Measurements from ENCODE around the gene CARD10. TPM values are rescaled to one million over a fixed set of nuclear protein-coding genes. Genes with fewer than 3 reads are reported as not detected.
A peak's percentile ranks its signal among the peaks of the same experiment; 100 is the strongest.

CARD10 gene
- total RNA-seq, 3 donors from 2014 or later (not counting 1 experiment from before 2014, with no cell fraction given), result 0.09 to 0.16 (median 0.10) TPM

DNA sequence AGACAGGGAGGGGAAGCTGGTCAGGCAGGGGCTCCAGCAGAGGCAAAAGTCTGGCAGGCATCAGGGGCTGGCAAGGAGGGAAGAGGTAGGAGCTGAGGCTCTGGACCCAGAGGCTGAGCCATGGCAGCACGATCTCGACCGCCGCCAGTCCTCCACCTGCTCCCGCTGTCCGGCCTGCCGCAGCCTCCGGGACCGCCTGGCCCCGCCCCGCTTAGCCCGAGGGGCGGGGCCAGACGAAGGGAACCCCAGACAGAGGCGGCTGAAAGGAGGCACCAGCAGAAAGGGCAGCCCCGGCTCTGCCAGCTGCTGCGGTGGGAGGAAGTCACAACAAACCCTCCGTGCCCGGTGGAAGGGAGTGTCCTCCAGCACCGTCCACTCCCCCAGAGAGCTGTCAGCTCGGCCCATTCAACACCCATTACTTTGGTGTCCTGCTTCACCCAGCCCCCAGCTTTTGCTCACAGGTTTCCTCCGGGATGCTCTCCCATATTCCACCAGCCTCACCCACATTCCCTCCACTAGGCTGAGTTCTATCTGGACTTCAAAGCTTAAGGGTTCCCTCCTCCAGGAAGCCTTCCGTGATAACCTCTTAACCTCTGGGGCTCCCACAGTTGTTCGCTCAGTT lies 32.9 kb downstream of the CARD10 start, which contains the start of gene MFNG:
Gene MFNG, minus strand, starts transcription at position 161 of the 622 bp plus-strand sequence. CDS start 207 bp downstream, outside the sequence.
- 2% methylated on average over 24 of the region's 24 CpGs for WGBS (ENCODE audit: insufficient coverage)
- Mint-ChIP-seq H3K9me3 (no peaks in the 10 kb centered on the region), H3K4me3 (peak within 1 kb of the TSS; percentile 94), H3K27ac (peak within 1 kb of the TSS; percentile 95 to 96), H3K4me1 (peaks cover 59 to 78% of the 10 kb centered on the region in 2 donors), H3K27me3 (ENCODE audit: low read depth in 2 of 2) (no peaks in the 10 kb centered on the region), H3K36me3 (no peaks in the 10 kb centered on the region)
- H3K4me1 ChIP-seq (ENCODE audit: control insufficient read depth, insufficient read depth, low read length), result peaks cover 74% of the 10 kb centered on the region
- H3K27ac ChIP-seq (ENCODE audit: low read length), result peak within 1 kb of the TSS; percentile 85
- peak within 1 kb of the TSS; percentile 91 for H3K4me3 ChIP-seq (ENCODE audit: low read length)
- H3K27me3 ChIP-seq (ENCODE audit: control insufficient read depth, insufficient read depth, low read length), result no peaks in the 10 kb centered on the region
- intact Hi-C loops (cut with micrococcal nuclease), result loop anchor here (5.0 to 10.0 kb wide), 3 partner anchors 81 to 712 kb away; partner anchors contain the start of gene IFT27
- no peaks in the 10 kb centered on the region for H3K9me3 ChIP-seq (ENCODE audit: control insufficient read depth, insufficient read depth, low read length)
- DNase-seq (peak; percentile 70 to 85), ATAC-seq (peak; percentile 77 to 85 (median 81))
- TF ChIP-seq, protein P1, sequence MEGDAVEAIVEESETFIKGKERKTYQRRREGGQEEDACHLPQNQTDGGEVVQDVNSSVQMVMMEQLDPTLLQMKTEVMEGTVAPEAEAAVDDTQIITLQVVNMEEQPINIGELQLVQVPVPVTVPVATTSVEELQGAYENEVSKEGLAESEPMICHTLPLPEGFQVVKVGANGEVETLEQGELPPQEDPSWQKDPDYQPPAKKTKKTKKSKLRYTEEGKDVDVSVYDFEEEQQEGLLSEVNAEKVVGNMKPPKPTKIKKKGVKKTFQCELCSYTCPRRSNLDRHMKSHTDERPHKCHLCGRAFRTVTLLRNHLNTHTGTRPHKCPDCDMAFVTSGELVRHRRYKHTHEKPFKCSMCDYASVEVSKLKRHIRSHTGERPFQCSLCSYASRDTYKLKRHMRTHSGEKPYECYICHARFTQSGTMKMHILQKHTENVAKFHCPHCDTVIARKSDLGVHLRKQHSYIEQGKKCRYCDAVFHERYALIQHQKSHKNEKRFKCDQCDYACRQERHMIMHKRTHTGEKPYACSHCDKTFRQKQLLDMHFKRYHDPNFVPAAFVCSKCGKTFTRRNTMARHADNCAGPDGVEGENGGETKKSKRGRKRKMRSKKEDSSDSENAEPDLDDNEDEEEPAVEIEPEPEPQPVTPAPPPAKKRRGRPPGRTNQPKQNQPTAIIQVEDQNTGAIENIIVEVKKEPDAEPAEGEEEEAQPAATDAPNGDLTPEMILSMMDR (IDR thresholded peaks at IDR 0.05), result no peak
- H3K36me3 ChIP-seq (ENCODE audit: control insufficient read depth, insufficient read depth, low read length), result no peaks in the 10 kb centered on the region

DNA sequence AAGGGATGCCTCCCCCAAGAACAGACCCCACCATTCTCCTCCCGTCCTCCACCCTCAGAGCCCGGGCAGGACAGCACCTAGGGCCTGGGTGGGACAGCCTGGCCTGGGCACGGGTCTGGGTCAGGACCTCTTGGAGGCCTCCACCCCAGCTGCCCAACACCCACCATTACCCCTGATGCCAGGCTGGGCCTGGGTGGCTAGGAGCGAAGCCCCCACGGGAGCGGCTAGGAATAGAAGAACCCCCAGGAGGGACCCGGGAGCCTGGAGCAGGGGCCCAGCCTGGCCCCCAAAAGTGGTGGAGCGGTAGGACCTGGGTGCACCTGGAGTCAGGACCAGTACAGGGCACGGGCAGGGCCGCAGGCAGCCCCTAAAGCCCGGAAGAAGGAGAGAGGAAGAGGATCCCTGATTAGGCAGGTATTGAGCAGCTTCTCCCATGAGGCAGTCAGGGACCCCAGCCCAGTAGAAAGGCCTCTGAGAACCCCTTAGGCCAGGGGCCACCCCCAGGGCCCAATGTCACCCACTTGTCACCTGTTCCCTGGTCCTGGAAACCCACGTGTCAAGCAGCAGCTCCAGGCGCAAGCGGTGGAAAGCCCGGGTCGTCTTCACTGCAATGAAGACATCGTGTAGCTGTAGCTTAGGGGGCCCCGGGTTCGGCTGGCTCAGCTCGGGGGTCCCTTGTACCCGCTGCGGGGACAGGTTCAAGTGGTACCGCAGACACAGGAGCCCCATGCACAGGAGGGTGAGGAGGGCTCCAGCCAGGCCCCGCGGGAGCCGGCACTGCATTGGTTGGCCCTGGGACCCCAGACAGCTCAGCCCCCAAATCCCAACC lies 33.6 kb downstream of the CARD10 start:
- ATAC-seq (peak in 2 of 3 donors; percentile 6 to 7), DNase-seq (peak in 1 of 2 donors; percentile 43)
- Histone ChIP-seq H3K27ac (ENCODE audit: low read length) (peak overlapping the region; percentile 85), H3K4me3 (ENCODE audit: low read length) (peak overlapping the region; percentile 91), H3K36me3 (ENCODE audit: control insufficient read depth, insufficient read depth, low read length) (peaks cover 2% of the 10 kb centered on the region), H3K27me3 (ENCODE audit: control insufficient read depth, insufficient read depth, low read length) (no peaks in the 10 kb centered on the region), H3K4me1 (ENCODE audit: control insufficient read depth, insufficient read depth, low read length) (peaks cover 80% of the 10 kb centered on the region), H3K9me3 (ENCODE audit: control insufficient read depth, insufficient read depth, low read length) (no peaks in the 10 kb centered on the region)
- H3K4me3 Mint-ChIP-seq, result peak overlapping the region; percentile 94
- 2% methylated on average over 26 of the region's 26 CpGs for WGBS (ENCODE audit: insufficient coverage)
- H3K27ac Mint-ChIP-seq, result peak overlapping the region; percentile 95 to 96
- intact Hi-C loops (cut with micrococcal nuclease), result loop anchor here (5.0 to 10.0 kb wide), 3 partner anchors 82 to 711 kb away; partner anchors contain the start of gene IFT27
- no peaks in the 10 kb centered on the region for H3K36me3 Mint-ChIP-seq
- peaks cover 59 to 80% of the 10 kb centered on the region in 2 donors for H3K4me1 Mint-ChIP-seq
- TF ChIP-seq, protein P1 (IDR thresholded peaks at IDR 0.05), result no peak
- H3K27me3 Mint-ChIP-seq (ENCODE audit: low read depth in 2 of 2), result no peaks in the 10 kb centered on the region
- H3K9me3 Mint-ChIP-seq, result no peaks in the 10 kb centered on the region

DNA sequence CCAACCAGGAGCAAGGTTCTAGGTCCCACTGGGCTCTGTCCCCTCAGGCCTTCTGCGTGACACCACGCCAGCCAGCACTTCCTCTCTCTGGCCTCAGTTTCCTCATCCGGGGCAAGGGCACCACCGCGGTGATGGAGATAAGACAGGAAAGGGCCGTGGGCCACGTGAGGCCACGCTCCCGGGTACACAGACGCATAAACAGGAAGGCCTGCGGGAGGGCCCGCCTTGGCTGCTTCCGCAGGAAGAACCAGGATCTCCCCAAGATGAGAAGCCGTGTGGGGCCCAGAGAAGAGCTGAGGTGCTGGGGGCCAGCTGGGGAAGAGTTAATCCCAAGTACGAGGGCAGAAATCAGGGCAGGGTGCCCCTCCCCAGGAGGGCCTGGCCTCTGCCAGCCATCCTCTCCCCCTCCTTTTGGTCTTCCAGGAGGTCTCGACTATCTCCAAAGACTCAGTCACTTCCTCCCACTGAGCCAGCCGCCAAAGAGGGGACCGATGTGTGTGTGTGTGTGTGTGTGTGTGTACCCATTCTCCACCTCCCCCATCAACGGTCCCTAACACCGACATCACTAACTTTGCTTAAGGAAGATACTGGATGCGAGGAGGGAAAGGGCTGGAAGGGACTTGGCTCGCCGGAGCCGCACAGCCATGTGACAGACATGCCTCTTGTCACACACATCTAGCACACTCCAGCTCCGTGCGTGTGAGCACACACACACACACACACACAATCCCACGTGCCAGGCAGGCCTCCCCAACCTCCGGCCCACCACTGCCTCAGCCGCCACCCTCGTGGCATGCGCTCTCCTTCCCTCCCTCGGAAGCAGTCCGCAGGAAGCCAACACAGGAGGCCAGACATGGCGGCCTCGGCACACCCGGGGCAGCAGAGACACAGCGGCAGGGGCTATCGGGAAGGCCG lies 34.5 kb downstream of the CARD10 start:
- H3K27ac Mint-ChIP-seq, result peak overlapping the region; percentile 95 to 96
- peak; percentile 59 to 91 for DNase-seq
- ATAC-seq, result peak; percentile 41 to 74 (median 55)
- Histone ChIP-seq H3K27me3 (ENCODE audit: control insufficient read depth, insufficient read depth, low read length) (no peaks in the 10 kb centered on the region), H3K4me3 (ENCODE audit: low read length) (peak overlapping the region; percentile 91), H3K4me1 (ENCODE audit: control insufficient read depth, insufficient read depth, low read length) (peaks cover 80% of the 10 kb centered on the region), H3K27ac (ENCODE audit: low read length) (peak overlapping the region; percentile 85), H3K36me3 (ENCODE audit: control insufficient read depth, insufficient read depth, low read length) (peaks cover 10% of the 10 kb centered on the region), H3K9me3 (ENCODE audit: control insufficient read depth, insufficient read depth, low read length) (no peaks in the 10 kb centered on the region)
- H3K27me3 Mint-ChIP-seq (ENCODE audit: low read depth in 2 of 2), result no peaks in the 10 kb centered on the region
- peak overlapping the region; percentile 94 for H3K4me3 Mint-ChIP-seq
- 0% methylated on average over 36 of the region's 39 CpGs for WGBS (ENCODE audit: insufficient coverage)
- no peaks in the 10 kb centered on the region for H3K9me3 Mint-ChIP-seq
- no peaks in the 10 kb centered on the region for H3K36me3 Mint-ChIP-seq
- peaks cover 59 to 75% of the 10 kb centered on the region in 2 donors for H3K4me1 Mint-ChIP-seq
- TF ChIP-seq, protein P1 (IDR thresholded peaks at IDR 0.05), result no peak
- intact Hi-C loops (cut with micrococcal nuclease), result loop anchor here (5.0 to 10.0 kb wide), 3 partner anchors 83 to 710 kb away; partner anchors contain the start of gene IFT27

Data from natural killer cell (primary cell).